ENCODE results near the gene LEF1. TPM values are rescaled to one million over a fixed set of nuclear protein-coding genes. Genes with fewer than 3 reads are reported as not detected.
A peak's percentile ranks its signal among the peaks of the same experiment; 100 is the strongest.

The LEF1 gene
- total RNA-seq, 1 donor from 2014 or later, result 19.4 TPM

- peak overlapping the region; percentile 17 for H3K4me2 ChIP-seq
- H3K4me1 ChIP-seq, result peaks cover 29% of the 10 kb centered on the region
- H3K9ac ChIP-seq, result no peak overlapping the region
- Mint-ChIP-seq H3K9me3 (peaks cover 2% of the 10 kb centered on the region), H3K4me1 (peaks cover 46% of the 10 kb centered on the region), H3K36me3 (no peaks in the 10 kb centered on the region), H3K27me3 (ENCODE audit: insufficient read depth, low read depth) (peaks cover 5% of the 10 kb centered on the region), H3K4me3 (no peak overlapping the region), H3K27ac (peak overlapping the region; percentile 32)
- TF ChIP-seq EZH2phosphoT487 (IDR thresholded peaks at IDR 0.05), result no peak
- no peak for TF ChIP-seq CTCF (IDR thresholded peaks at IDR 0.05)
- TF ChIP-seq EZH2 (IDR thresholded peaks at IDR 0.05), result no peak
- no peak overlapping the region for H2AFZ ChIP-seq (replicated peaks)
- H3F3A ChIP-seq (ENCODE audit: low read depth), result no peaks in the 10 kb centered on the region
- no peak overlapping the region for H3K27ac ChIP-seq
- H3K9me3 ChIP-seq (ENCODE audit: low read depth), result no peaks in the 10 kb centered on the region
- H3K27me3 ChIP-seq, result peaks cover 13% of the 10 kb centered on the region
- no peaks in the 10 kb centered on the region for H4K20me1 ChIP-seq (ENCODE audit: low read depth)
- no peak overlapping the region for H3K4me3 ChIP-seq
- H3K36me3 ChIP-seq, result no peaks in the 10 kb centered on the region
- no peak for DNase-seq (ENCODE audit: low spot score)
- no peaks in the 10 kb centered on the region for H3K79me2 ChIP-seq (ENCODE audit: low read depth)
Observed at GRCh38 chr4:108192935-108193334, 24.2 kb upstream of the LEF1 start.

- Histone ChIP-seq H3K4me3 (no peak overlapping the region), H3K36me3 (no peaks in the 10 kb centered on the region), H2AFZ (replicated peaks) (no peak overlapping the region), H4K20me1 (ENCODE audit: low read depth) (no peaks in the 10 kb centered on the region), H3K27ac (no peak overlapping the region), H3K4me1 (peaks cover 29% of the 10 kb centered on the region), H3K27me3 (peaks cover 13% of the 10 kb centered on the region), H3K79me2 (ENCODE audit: low read depth) (no peaks in the 10 kb centered on the region), H3K9me3 (ENCODE audit: low read depth) (no peaks in the 10 kb centered on the region), H3K4me2 (no peak overlapping the region), H3K9ac (no peak overlapping the region), H3F3A (ENCODE audit: low read depth) (no peaks in the 10 kb centered on the region)
- DNase-seq (ENCODE audit: low spot score), result no peak
- no peaks in the 10 kb centered on the region for H3K36me3 Mint-ChIP-seq
- peak overlapping the region; percentile 32 for H3K27ac Mint-ChIP-seq
- H3K9me3 Mint-ChIP-seq, result peaks cover 2% of the 10 kb centered on the region
- H3K27me3 Mint-ChIP-seq (ENCODE audit: insufficient read depth, low read depth), result peaks cover 4% of the 10 kb centered on the region
- peaks cover 46% of the 10 kb centered on the region for H3K4me1 Mint-ChIP-seq
- no peak overlapping the region for H3K4me3 Mint-ChIP-seq
- TF ChIP-seq EZH2 (IDR thresholded peaks at IDR 0.05), result no peak
- TF ChIP-seq EZH2phosphoT487 (IDR thresholded peaks at IDR 0.05), result no peak
- TF ChIP-seq CTCF (IDR thresholded peaks at IDR 0.05), result no peak
Observed at GRCh38 chr4:108192056-108192455, 23.3 kb upstream of the LEF1 start.

GRCh38 chr4:108191269-108191914 is 22.7 kb upstream of the LEF1 start:
- Mint-ChIP-seq H3K4me3 (no peak overlapping the region), H3K9me3 (peaks cover 1% of the 10 kb centered on the region), H3K4me1 (peaks cover 46% of the 10 kb centered on the region), H3K27ac (no peak overlapping the region), H3K36me3 (no peaks in the 10 kb centered on the region), H3K27me3 (ENCODE audit: insufficient read depth, low read depth) (peaks cover 4% of the 10 kb centered on the region)
- Histone ChIP-seq H3K79me2 (ENCODE audit: low read depth) (no peaks in the 10 kb centered on the region), H3K4me1 (peaks cover 29% of the 10 kb centered on the region), H3K27me3 (peaks cover 13% of the 10 kb centered on the region), H3K4me2 (no peak overlapping the region), H3K36me3 (no peaks in the 10 kb centered on the region), H3K27ac (no peak overlapping the region), H4K20me1 (ENCODE audit: low read depth) (no peaks in the 10 kb centered on the region), H3K4me3 (no peak overlapping the region), H3K9ac (no peak overlapping the region), H3K9me3 (ENCODE audit: low read depth) (no peaks in the 10 kb centered on the region), H3F3A (ENCODE audit: low read depth) (no peaks in the 10 kb centered on the region), H2AFZ (replicated peaks) (no peak overlapping the region)
- no peak for TF ChIP-seq EZH2phosphoT487 (IDR thresholded peaks at IDR 0.05)
- no peak for TF ChIP-seq EZH2 (IDR thresholded peaks at IDR 0.05)
- TF ChIP-seq CTCF (IDR thresholded peaks at IDR 0.05), result no peak
- DNase-seq (ENCODE audit: low spot score), result no peak

Data from neural progenitor cell (in vitro differentiated cells).